ENCODE results near the gene AIRE. TPM values are rescaled to one million over a fixed set of nuclear protein-coding genes. Genes with fewer than 3 reads are reported as not detected.

The AIRE gene
- total RNA-seq, 1 experiment from 2014 or later, result 0.17 TPM

- Histone ChIP-seq H2BK20ac (ENCODE audit: low read depth, low read length, poor library complexity, severe bottlenecking) (no peak overlapping the region), H4K91ac (ENCODE audit: insufficient read length, low read depth, low read length) (no peak overlapping the region), H3K9me3 (ENCODE audit: control insufficient read depth, low read depth, low read length) (no peaks in the 10 kb centered on the region), H3K4me2 (ENCODE audit: insufficient read depth, insufficient read length, low read length) (no peak overlapping the region), H4K8ac (replicated peaks; ENCODE audit: insufficient read length, low read depth, low read length) (no peak overlapping the region), H3K9ac (ENCODE audit: extremely low read depth, insufficient read length, low read length) (no peak overlapping the region), H3K56ac (ENCODE audit: insufficient read length, low read depth, low read length) (no peak overlapping the region), H4K20me1 (ENCODE audit: control insufficient read depth, insufficient read depth, insufficient read length) (no peaks in the 10 kb centered on the region), H2BK15ac (ENCODE audit: low read depth, low read length) (no peak overlapping the region), H3K79me2 (ENCODE audit: insufficient read depth, low read length) (no peaks in the 10 kb centered on the region), H3T11ph (ENCODE audit: low read length) (no peak overlapping the region), H3K23ac (ENCODE audit: insufficient read length, low read depth, low read length) (no peak overlapping the region), H3K23me2 (ENCODE audit: insufficient read length, low read depth, low read length, poor library complexity, severe bottlenecking) (peaks cover 6% of the 10 kb centered on the region), H3K79me1 (ENCODE audit: insufficient read depth, low read depth, low read length, poor library complexity, severe bottlenecking) (no peaks in the 10 kb centered on the region), H2BK12ac (ENCODE audit: insufficient read length, low read depth, low read length) (no peak overlapping the region), H3K18ac (ENCODE audit: insufficient read length, low read depth, low read length) (no peak overlapping the region), H2AFZ (ENCODE audit: low read length) (no peak overlapping the region), H2AK5ac (ENCODE audit: insufficient read length, low read length) (no peak overlapping the region), H3K14ac (ENCODE audit: insufficient read depth, low read length) (no peak overlapping the region), H3K4ac (ENCODE audit: low read depth, low read length) (no peak overlapping the region), H3K27ac (ENCODE audit: insufficient read length, low read depth, low read length) (no peak overlapping the region), H3K4me1 (ENCODE audit: insufficient read depth, low read length) (no peaks in the 10 kb centered on the region), H2BK5ac (ENCODE audit: insufficient read length, low read length) (no peak overlapping the region), H3K27me3 (ENCODE audit: insufficient read depth, low read length) (no peaks in the 10 kb centered on the region), H4K5ac (ENCODE audit: insufficient read length, low read depth, low read length) (no peak overlapping the region), H2BK120ac (ENCODE audit: low read depth, low read length, poor library complexity, severe bottlenecking) (no peak overlapping the region)
- no CpG with 5 or more reads among the region's 24 CpGs for WGBS (ENCODE audit: extremely low coverage, insufficient read length, low lambda C conversion rate)
- peaks cover 0 to 8% (median 0%) of the 10 kb centered on the region in 3 experiments; a peak in 2 of 7 replicates for H3K36me3 Mint-ChIP-seq (ENCODE audit: insufficient read depth in 1 of 3, low read depth in 3 of 3)
- no peaks in the 10 kb centered on the region for H3K27me3 Mint-ChIP-seq (ENCODE audit: low read depth)
- H3K4me1 Mint-ChIP-seq, result peaks cover 16 to 20% of the 10 kb centered on the region in 2 experiments
- no peak overlapping the region for H3K27ac Mint-ChIP-seq
- H3K9me3 Mint-ChIP-seq, result no peaks in the 10 kb centered on the region
- TF ChIP-seq, protein P1, sequence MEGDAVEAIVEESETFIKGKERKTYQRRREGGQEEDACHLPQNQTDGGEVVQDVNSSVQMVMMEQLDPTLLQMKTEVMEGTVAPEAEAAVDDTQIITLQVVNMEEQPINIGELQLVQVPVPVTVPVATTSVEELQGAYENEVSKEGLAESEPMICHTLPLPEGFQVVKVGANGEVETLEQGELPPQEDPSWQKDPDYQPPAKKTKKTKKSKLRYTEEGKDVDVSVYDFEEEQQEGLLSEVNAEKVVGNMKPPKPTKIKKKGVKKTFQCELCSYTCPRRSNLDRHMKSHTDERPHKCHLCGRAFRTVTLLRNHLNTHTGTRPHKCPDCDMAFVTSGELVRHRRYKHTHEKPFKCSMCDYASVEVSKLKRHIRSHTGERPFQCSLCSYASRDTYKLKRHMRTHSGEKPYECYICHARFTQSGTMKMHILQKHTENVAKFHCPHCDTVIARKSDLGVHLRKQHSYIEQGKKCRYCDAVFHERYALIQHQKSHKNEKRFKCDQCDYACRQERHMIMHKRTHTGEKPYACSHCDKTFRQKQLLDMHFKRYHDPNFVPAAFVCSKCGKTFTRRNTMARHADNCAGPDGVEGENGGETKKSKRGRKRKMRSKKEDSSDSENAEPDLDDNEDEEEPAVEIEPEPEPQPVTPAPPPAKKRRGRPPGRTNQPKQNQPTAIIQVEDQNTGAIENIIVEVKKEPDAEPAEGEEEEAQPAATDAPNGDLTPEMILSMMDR (conservative IDR thresholded peaks at IDR 0.05), result no peak
- H3K4me3 Mint-ChIP-seq, result no peak overlapping the region
- no peak for DNase-seq
These were observed 49.8 kb downstream of the AIRE start for GRCh38 chr21:44335266-44336059.
